Naive thymus-derived CD8-positive, alpha-beta T cell (primary cell): Measurements from ENCODE around the gene MOB1B. TPM values are rescaled to one million over a fixed set of nuclear protein-coding genes. Genes with fewer than 3 reads are reported as not detected.

ENCODE experiments used
- ATAC-seq, 2 donors: fragments of 150-1000 bp; cut with Tn5 transposase in 1 of 2; sonication (Bioruptor Pico), chemical (Tn5 transposase) in 1 of 2; 1 replicate in 1 of 2; 2 replicates in 1 of 2; pipeline ENCODE4 v1.10.0; 2021; ENCODE audit warnings: mild to moderate bottlenecking in 2 of 2, moderate library complexity in 2 of 2
- POLR2A ChIA-PET: fragments of 350-600 bp; sonication (Branson Sonifier 250); formaldehyde crosslinking; loops from one replicate; lab custom pipeline; 2021; ENCODE audit warnings: antibody characterized with exemption; lab: Charles Lee
- DNase-seq, 10 donors: peaks; one replicate each; pipeline versions ENCODE4 v3.0.0 to v3.0.0-alpha.2; 2020 to 2022
- H3K27ac Mint-ChIP-seq, 10 donors: one replicate each; pipeline ENCODE4 v1.8.0; 2020 to 2022; ENCODE audit warnings: mild to moderate bottlenecking in 10 of 10, mixed read lengths in 10 of 10, moderate library complexity in 4 of 10, inconsistent platforms in 1 of 10
- H3K27me3 Mint-ChIP-seq, 5 donors: one replicate each; pipeline ENCODE4 v1.8.0; 2021 to 2022; ENCODE audit warnings: mixed read lengths in 5 of 5
- H3K36me3 Mint-ChIP-seq, 3 donors: one replicate each; pipeline ENCODE4 v1.8.0; 2020 to 2022; ENCODE audit warnings: mixed read lengths in 3 of 3, mild to moderate bottlenecking in 2 of 3, inconsistent platforms in 1 of 3
- H3K4me1 Mint-ChIP-seq, 4 donors: one replicate each; pipeline ENCODE4 v1.8.0; 2021 to 2022; ENCODE audit warnings: mixed read lengths in 4 of 4
- H3K4me3 Mint-ChIP-seq, 10 donors: one replicate each; pipeline ENCODE4 v1.8.0; 2020 to 2022; ENCODE audit warnings: mild to moderate bottlenecking in 10 of 10, mixed read lengths in 10 of 10, moderate library complexity in 6 of 10, inconsistent platforms in 1 of 10
- H3K9me3 Mint-ChIP-seq, 9 donors: one replicate each; pipeline ENCODE4 v1.8.0; 2020 to 2022; ENCODE audit warnings: mixed read lengths in 9 of 9, mild to moderate bottlenecking in 3 of 9, inconsistent platforms in 1 of 9, moderate library complexity in 1 of 9
- polyA plus RNA-seq, 3 donors: library from polyadenylated mRNA; unstranded; fragments of 300-500 nt; fragmentation: Illumina TruSeq; gene quantifications; one replicate each; pipeline ENCODE4 v1.2.3, GENCODE V29; 2021
- total RNA-seq, 8 experiments: library from RNA in 2 of 8; stranded (reverse) in 2 of 8; gene quantifications; one replicate each; pipeline ENCODE4 v1.2.3 and lab custom pipeline; 2021 to 2026

Gene MOB1B
- 10 to 100 TPM; 14.6 to 16.0 TPM for total RNA-seq
- polyA plus RNA-seq, result 1 to 10 TPM; 1.6 to 2.0 (median 1.8) TPM
- total RNA-seq (lab: John Stamatoyannopoulos, UW), result 15.8 to 33.2 (median 26.5) reads per million in 6 experiments

DNA sequence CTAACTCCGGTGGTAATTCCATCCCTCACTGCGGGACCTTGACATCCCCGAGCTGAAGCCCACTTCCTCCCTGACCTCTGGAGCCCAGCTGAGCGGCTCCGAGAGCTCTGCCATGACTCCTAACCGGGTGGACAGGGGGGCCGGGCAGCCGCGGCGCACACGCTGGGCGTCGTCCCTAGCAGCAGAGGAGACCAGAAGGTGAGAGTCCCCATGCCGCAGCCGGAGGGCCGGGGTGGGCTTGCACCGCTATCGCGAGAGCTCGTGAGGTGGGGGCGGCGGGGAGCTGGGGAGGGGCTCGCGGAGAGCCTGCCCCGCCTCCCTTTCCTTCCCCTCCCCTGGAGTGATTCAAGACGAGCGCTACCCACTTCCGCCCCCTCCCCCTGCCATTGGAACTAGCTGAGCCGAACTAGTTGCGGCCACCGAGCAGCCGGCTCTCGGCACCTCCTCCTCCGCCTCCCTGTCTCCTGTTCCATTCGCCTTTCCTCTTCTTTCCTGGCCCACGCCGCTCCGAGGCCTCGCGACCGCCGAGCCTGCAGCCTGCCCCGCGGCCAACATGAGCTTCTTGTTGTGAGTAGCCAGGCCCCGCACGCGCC lies at the start of gene MOB1B:
TSS of gene MOB1B (plus strand) at position 386 of the 593 bp plus-strand sequence. CDS start at position 554, 168 bp downstream.
- H3K27ac Mint-ChIP-seq, result peak within 1 kb of the TSS; percentile 83 to 95 (median 92)
- no peaks in the 10 kb centered on the region for H3K9me3 Mint-ChIP-seq
- H3K27me3 Mint-ChIP-seq, result no peaks in the 10 kb centered on the region
- POLR2A ChIA-PET, result interaction anchor here (0.6 to 1.5 kb wide), 9 partner anchors 9 to 214 kb away, joined by 3 to 7 read pairs (median 4); partner anchors contain the start of genes GRSF1 and UTP3
- peaks cover 0 to 16% (median 10%) of the 10 kb centered on the region in 3 donors for H3K36me3 Mint-ChIP-seq
- DNase-seq (peak; percentile 75 to 93 (median 82)), ATAC-seq (peak; percentile 94 to 95)
- peak within 1 kb of the TSS; percentile 95 to 99 (median 97) for H3K4me3 Mint-ChIP-seq
- H3K4me1 Mint-ChIP-seq, result peaks cover 20 to 48% (median 42%) of the 10 kb centered on the region in 4 donors

DNA sequence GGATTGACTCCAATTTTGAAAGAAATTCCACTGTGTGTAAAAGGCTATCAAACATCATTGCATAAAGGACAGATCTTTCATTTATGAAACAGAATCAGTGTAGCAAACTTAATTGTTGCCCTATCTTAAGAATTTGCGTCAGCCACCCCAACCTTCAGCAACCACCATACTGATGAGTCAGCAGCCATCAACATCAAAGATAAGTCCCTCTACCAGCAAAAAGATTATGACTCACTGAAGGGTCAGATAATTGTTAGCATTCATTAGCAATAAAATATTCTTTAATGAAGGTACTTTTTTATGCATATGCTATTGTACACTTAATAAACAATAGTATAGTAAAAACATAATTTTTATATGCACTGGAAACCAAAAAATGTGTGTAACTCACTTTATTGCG lies 46.7 kb upstream of the MOB1B start:
- Mint-ChIP-seq H3K4me3 (no peak overlapping the region), H3K27me3 (no peaks in the 10 kb centered on the region), H3K27ac (no peak overlapping the region), H3K4me1 (no peaks in the 10 kb centered on the region), H3K9me3 (no peaks in the 10 kb centered on the region), H3K36me3 (no peaks in the 10 kb centered on the region)
- DNase-seq (no peak), ATAC-seq (no peak)
- POLR2A ChIA-PET, result no interaction called here

DNA sequence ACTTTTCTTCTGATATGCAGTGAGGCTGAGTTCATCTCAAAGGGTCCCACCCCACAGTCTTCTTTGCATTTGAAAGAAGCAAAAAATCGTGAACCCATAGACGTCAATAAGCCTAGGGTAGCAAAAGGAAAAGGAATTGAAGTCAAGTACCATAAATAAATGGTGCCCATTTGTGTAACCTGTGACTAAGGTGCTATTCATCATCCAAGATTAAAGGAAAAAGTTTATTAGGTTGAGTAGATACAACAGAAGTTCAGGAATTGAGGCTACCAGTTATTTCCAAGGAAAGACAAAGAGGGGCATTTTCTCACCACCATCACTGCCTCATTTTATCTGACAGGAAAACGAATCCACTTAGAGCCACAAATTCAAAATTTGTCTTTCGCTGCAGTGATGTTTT lies 43.7 kb upstream of the MOB1B start:
- H3K27ac Mint-ChIP-seq, result no peak overlapping the region
- H3K36me3 Mint-ChIP-seq, result no peaks in the 10 kb centered on the region
- no peaks in the 10 kb centered on the region for H3K9me3 Mint-ChIP-seq
- H3K4me1 Mint-ChIP-seq, result peaks cover 0 to 3% (median 1%) of the 10 kb centered on the region in 4 donors
- POLR2A ChIA-PET, result no interaction called here
- DNase-seq, result no peak
- ATAC-seq, result no peak
- H3K4me3 Mint-ChIP-seq, result no peak overlapping the region
- no peaks in the 10 kb centered on the region for H3K27me3 Mint-ChIP-seq

DNA sequence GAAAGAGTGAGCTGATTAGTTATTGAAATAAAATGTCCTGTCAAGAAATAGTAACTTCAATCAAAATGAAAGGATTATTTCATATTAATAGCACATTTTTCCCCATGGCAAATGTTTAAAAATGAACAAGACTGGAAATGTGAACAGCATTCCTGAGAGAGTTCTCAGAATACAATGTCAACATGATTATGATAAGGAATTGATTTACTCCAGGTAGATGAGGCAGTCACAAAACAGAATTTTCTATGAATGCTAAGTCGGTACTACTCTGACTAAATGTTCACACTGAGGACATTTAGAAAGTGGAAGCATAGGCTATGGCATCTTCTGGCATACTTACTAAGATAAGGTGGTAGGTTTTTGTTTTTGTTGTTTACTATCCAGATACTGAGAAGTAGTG lies 43.1 kb upstream of the MOB1B start:
- Mint-ChIP-seq H3K36me3 (no peaks in the 10 kb centered on the region), H3K4me3 (no peak overlapping the region), H3K27ac (no peak overlapping the region), H3K9me3 (no peaks in the 10 kb centered on the region), H3K27me3 (no peaks in the 10 kb centered on the region), H3K4me1 (peaks cover 0 to 3% (median 1%) of the 10 kb centered on the region in 4 donors)
- no peak for DNase-seq
- POLR2A ChIA-PET, result no interaction called here
- ATAC-seq, result no peak

- POLR2A ChIA-PET, result interaction anchor here (0.5 kb wide), 1 partner anchor 41 kb away, joined by 5 read pairs; no protein-coding TSS in a partner anchor
- no peaks in the 10 kb centered on the region for H3K9me3 Mint-ChIP-seq
- H3K27ac Mint-ChIP-seq, result peak overlapping the region in 3 of 10 donors; percentile 40 to 62 (median 42)
- no peaks in the 10 kb centered on the region for H3K36me3 Mint-ChIP-seq
- peaks cover 0 to 3% (median 1%) of the 10 kb centered on the region in 4 donors for H3K4me1 Mint-ChIP-seq
- H3K27me3 Mint-ChIP-seq, result no peaks in the 10 kb centered on the region
- no peak overlapping the region for H3K4me3 Mint-ChIP-seq
- DNase-seq, result no peak
- ATAC-seq, result no peak
Observed at GRCh38 chr4:70863099-70863790, 38.9 kb upstream of the MOB1B start.

DNA sequence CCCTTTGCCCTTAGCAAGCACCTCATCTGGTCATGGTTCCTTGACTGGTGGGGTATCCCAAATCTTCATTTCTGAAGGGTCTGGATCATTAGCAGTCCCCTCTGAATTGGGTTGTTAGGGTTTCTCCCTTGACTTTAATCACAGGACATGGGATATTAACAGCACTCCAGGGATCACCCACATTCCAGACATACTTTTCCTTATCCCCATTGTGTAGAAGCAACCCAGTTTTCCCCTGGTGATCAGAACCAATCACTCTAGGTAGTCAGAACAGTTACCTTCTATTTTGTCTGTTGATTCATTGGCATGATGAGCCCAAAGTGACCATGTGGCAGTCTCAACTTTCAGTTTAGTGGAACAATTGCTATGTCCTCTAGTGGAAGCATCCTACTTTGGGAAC lies 33.4 kb upstream of the MOB1B start:
- Mint-ChIP-seq H3K4me1 (no peaks in the 10 kb centered on the region), H3K9me3 (no peaks in the 10 kb centered on the region), H3K36me3 (peaks cover 0 to 2% (median 0%) of the 10 kb centered on the region in 3 donors), H3K27me3 (peaks cover 0 to 3% (median 0%) of the 10 kb centered on the region in 5 donors), H3K4me3 (no peak overlapping the region), H3K27ac (no peak overlapping the region)
- POLR2A ChIA-PET, result no interaction called here
- ATAC-seq (no peak), DNase-seq (no peak)

DNA sequence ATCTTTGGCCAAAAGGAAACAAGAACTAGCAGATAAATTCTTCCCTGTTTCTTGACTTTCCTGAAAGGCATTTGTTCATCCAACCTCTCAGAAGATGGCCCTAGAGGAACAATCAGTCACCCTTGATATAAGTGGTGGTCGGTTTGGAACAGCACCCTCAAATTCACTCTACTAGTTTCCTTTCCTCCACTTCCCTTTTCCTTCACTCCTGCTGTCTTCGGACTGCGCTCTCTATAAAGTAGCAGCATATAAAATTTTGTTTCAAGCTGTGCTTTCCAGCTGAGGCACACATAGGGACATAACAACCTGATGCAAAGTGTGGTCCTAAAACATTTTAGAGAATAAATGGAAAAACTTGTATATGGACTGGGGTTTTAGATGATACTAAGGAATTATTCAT lies 29.0 kb upstream of the MOB1B start:
- ATAC-seq, result no peak
- POLR2A ChIA-PET, result no interaction called here
- H3K4me1 Mint-ChIP-seq, result peaks cover 0 to 11% (median 0%) of the 10 kb centered on the region in 4 donors
- H3K4me3 Mint-ChIP-seq, result no peak overlapping the region
- no peak overlapping the region for H3K27ac Mint-ChIP-seq
- peaks cover 0 to 2% (median 0%) of the 10 kb centered on the region in 3 donors for H3K36me3 Mint-ChIP-seq
- no peaks in the 10 kb centered on the region for H3K9me3 Mint-ChIP-seq
- H3K27me3 Mint-ChIP-seq, result peaks cover 0 to 3% (median 0%) of the 10 kb centered on the region in 5 donors
- no peak for DNase-seq

DNA sequence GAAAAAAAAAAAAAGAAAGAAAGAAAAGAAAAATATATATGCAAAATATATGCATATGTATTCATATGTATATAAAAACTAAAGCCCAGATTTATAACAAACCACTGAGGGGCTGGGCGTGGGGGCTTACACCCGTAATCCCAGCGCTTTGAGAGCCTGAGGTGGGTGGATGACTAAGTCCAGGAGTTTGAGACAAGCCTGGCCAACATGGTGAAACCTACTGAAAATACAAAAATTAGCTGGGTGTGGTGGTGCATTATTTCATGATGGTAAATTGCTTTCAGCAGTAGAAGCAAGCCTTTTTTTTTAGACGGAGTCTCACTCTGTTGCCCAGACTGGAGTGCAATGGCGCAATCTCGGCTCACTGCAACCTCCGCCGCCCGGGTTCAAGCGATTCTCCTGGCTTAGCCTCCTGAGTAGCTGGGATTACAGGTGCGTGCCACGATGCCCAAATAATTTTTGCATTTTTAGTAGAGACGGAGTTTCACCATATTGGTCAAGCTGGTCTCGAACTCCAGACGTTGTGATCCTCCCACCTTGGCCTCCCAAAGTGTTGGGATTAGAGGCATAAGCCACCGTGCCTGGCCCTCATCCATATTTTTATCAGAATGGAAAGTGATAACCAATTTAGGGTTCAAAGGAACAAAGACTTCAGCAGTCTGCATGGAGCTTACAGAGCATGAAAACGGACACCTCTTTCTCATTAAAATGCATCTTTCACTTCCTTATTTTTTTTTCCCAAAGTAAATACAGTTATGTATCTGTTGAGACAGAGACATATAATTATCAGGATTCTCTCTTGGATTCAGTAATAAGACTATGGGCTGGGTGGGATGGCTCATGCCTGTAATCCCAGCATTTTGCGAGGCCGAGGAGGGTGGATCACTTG lies 27.7 kb upstream of the MOB1B start:
- no peak for ATAC-seq
- peaks cover 0 to 2% (median 0%) of the 10 kb centered on the region in 3 donors for H3K36me3 Mint-ChIP-seq
- POLR2A ChIA-PET, result no interaction called here

GRCh38 chr4:70877556-70877955 lies 24.6 kb upstream of the MOB1B start:
- Mint-ChIP-seq H3K27ac (no peak overlapping the region), H3K36me3 (no peaks in the 10 kb centered on the region), H3K27me3 (no peaks in the 10 kb centered on the region), H3K9me3 (no peaks in the 10 kb centered on the region), H3K4me3 (no peak overlapping the region), H3K4me1 (peaks cover 0 to 11% (median 0%) of the 10 kb centered on the region in 4 donors)
- ATAC-seq (no peak), DNase-seq (no peak)
- POLR2A ChIA-PET, result no interaction called here

More for the DNA sequence above, 27.7 kb upstream of the MOB1B start:
- no peak for DNase-seq
- Mint-ChIP-seq H3K4me1 (peaks cover 0 to 11% (median 0%) of the 10 kb centered on the region in 4 donors), H3K27ac (no peak overlapping the region), H3K4me3 (no peak overlapping the region), H3K27me3 (peaks cover 0 to 3% (median 0%) of the 10 kb centered on the region in 5 donors), H3K9me3 (no peaks in the 10 kb centered on the region)

DNA sequence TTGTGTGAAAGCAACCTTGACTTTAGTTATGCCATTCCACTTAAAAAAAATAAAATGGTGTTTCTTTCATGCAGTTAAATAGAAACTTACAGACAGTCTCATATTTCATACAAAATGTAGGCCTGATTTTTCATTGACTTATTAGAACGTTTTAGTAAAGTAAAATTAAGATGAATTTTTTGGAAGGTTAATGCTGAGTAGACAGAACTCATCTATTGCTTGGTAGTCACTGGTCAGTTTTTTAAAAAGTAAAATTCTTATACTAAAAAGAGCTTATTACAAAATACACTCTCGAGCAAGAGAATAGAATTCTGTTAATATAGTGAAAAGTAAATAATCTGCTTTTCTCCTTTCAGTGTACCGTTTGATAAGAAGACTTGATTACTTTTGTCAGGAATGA lies 21.4 kb upstream of the MOB1B start:
- DNase-seq (no peak), ATAC-seq (no peak)
- H3K27ac Mint-ChIP-seq, result no peak overlapping the region
- POLR2A ChIA-PET, result no interaction called here
- H3K9me3 Mint-ChIP-seq, result no peaks in the 10 kb centered on the region
- no peak overlapping the region for H3K4me3 Mint-ChIP-seq
- no peaks in the 10 kb centered on the region for H3K27me3 Mint-ChIP-seq
- H3K36me3 Mint-ChIP-seq, result no peaks in the 10 kb centered on the region
- no peaks in the 10 kb centered on the region for H3K4me1 Mint-ChIP-seq

GRCh38 chr4:70885174-70885573 lies 17.0 kb upstream of the MOB1B start:
- H3K27me3 Mint-ChIP-seq, result peaks cover 0 to 2% (median 0%) of the 10 kb centered on the region in 5 donors
- no peak overlapping the region for H3K4me3 Mint-ChIP-seq
- no peak overlapping the region for H3K27ac Mint-ChIP-seq
- ATAC-seq, result no peak
- no peak for DNase-seq
- no peaks in the 10 kb centered on the region for H3K4me1 Mint-ChIP-seq
- H3K9me3 Mint-ChIP-seq, result no peaks in the 10 kb centered on the region
- H3K36me3 Mint-ChIP-seq, result no peaks in the 10 kb centered on the region
- POLR2A ChIA-PET, result no interaction called here

DNA sequence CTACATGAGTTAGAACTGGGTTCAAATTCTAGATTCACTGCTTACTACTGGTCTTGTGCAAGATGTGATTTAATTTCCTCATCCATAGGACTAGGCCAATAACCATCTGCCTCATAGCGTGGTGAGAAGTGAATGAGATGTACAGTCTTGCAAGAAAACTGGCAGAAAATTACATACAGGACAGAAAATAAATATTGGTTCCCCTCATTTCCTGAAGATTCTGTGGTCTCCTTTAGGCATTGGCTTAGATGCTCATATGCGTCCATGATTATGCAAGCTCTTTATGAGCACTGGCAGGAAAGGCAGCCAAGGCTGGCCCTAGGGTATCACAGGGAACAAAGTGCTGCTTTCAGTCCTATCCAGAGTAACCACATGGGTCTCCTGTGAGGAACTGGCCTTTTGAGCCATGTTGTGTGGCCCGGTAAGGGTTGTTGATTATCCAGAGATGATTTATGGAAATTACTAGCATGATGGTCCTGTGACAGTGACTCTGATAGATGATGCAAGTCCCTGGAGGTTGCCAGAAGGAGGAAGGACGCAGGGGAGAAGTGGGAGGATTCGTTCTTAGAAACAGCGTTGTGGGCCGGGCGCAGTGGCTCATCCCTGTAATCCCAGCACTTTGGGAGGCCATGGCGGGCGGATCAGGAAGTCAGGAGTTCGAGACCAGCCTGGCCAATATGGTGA lies 9.9 kb upstream of the MOB1B start:
- peaks cover 0 to 6% (median under 1%) of the 10 kb centered on the region in 4 donors for H3K4me1 Mint-ChIP-seq
- no peaks in the 10 kb centered on the region for H3K27me3 Mint-ChIP-seq
- H3K9me3 Mint-ChIP-seq, result no peaks in the 10 kb centered on the region
- POLR2A ChIA-PET, result interaction anchor here (0.7 kb wide), 2 partner anchors 10 to 24 kb away, joined by 3 to 5 read pairs; partner anchors contain the start of gene MOB1B
- no peak overlapping the region for H3K4me3 Mint-ChIP-seq
- ATAC-seq, result no peak
- no peak overlapping the region for H3K27ac Mint-ChIP-seq
- DNase-seq, result no peak
- H3K36me3 Mint-ChIP-seq, result no peaks in the 10 kb centered on the region
